GM12874 (cell line): Measurements from ENCODE around the gene DSN1.

ENCODE experiments used
- CTCF ChIP-seq: IDR thresholded peaks from 2 replicates; pipeline ENCODE4 v1.5.1; 2011; ENCODE audit warnings: low read depth, mild to moderate bottlenecking, control low read depth, low read length, moderate library complexity; ENCODE audit not compliant: insufficient read depth

The DSN1 gene

GRCh38 chr20:36804425-36804824 lies 30.9 kb upstream of the DSN1 start:
- no peak for TF ChIP-seq CTCF

- no peak for TF ChIP-seq CTCF
Measured at GRCh38 chr20:36802326-36803222, 29.0 kb upstream of the DSN1 start.

- TF ChIP-seq CTCF = no peak
Measured at GRCh38 chr20:36800410-36800809, 26.8 kb upstream of the DSN1 start.

GRCh38 chr20:36796875-36797274 lies 23.3 kb upstream of the DSN1 start:
- TF ChIP-seq CTCF = no peak

- no peak for TF ChIP-seq CTCF
Measured at GRCh38 chr20:36796117-36796516, 22.6 kb upstream of the DSN1 start.

GRCh38 chr20:36795691-36796090 lies 22.1 kb upstream of the DSN1 start:
- TF ChIP-seq CTCF = no peak

GRCh38 chr20:36794116-36794474 lies 20.5 kb upstream of the DSN1 start:
- TF ChIP-seq CTCF = no peak
